Skin of body (tissue), 2 donors: Measurements from ENCODE around the gene TYW1B. TPM values are rescaled to one million over a fixed set of nuclear protein-coding genes. Genes with fewer than 3 reads are reported as not detected.
"Not testable (repeated sequence)": the region's sequence is repeated elsewhere in the genome, so short reads cannot be mapped to it uniquely, and the experiment has no call there.

Experiments
- DNase-seq: peaks from one replicate; lab custom pipeline; 2025; lab: John Stamatoyannopoulos, UW
- total RNA-seq: library from RNA; depleted of rRNA; stranded (reverse); fragments of >200 nt; gene quantifications from one replicate; pipeline ENCODE4 v1.2.3, GENCODE V29; 2014

TYW1B gene
- total RNA-seq, 1 donor from 2014 or later: 4.5 TPM

GRCh38 chr7:72816370-72817157 lies 11.4 kb downstream of the TYW1B start:
- not testable (repeated sequence) for DNase-seq

GRCh38 chr7:72810437-72810836 lies 17.6 kb downstream of the TYW1B start:
- DNase-seq: not testable (repeated sequence)

- not testable (repeated sequence) for DNase-seq
These were observed 19.5 kb downstream of the TYW1B start for GRCh38 chr7:72808511-72808910.

- DNase-seq: not testable (repeated sequence)
These were observed 21.1 kb downstream of the TYW1B start for GRCh38 chr7:72806851-72807250.

GRCh38 chr7:72805526-72806494 lies 22.2 kb downstream of the TYW1B start:
- no peak for DNase-seq

GRCh38 chr7:72803778-72804177 lies 24.2 kb downstream of the TYW1B start:
- not testable (repeated sequence) for DNase-seq

GRCh38 chr7:72801564-72801963 lies 26.4 kb downstream of the TYW1B start:
- not testable (repeated sequence) for DNase-seq

GRCh38 chr7:72795401-72795800 lies 32.6 kb downstream of the TYW1B start:
- DNase-seq: not testable (repeated sequence)

- no peak for DNase-seq
These were observed 34.2 kb downstream of the TYW1B start for GRCh38 chr7:72793791-72794190.

- DNase-seq: not testable (repeated sequence)
These were observed 37.3 kb downstream of the TYW1B start for GRCh38 chr7:72790698-72791060.

- not testable (repeated sequence) for DNase-seq
These were observed 37.8 kb downstream of the TYW1B start for GRCh38 chr7:72790048-72790697.

GRCh38 chr7:72785166-72785955 lies 42.6 kb downstream of the TYW1B start:
- DNase-seq: no peak

GRCh38 chr7:72783601-72784370 lies 44.2 kb downstream of the TYW1B start:
- peak; percentile 30 for DNase-seq

- no peak for DNase-seq
These were observed 46.4 kb downstream of the TYW1B start for GRCh38 chr7:72781631-72782030.

GRCh38 chr7:72781161-72781560 lies 46.8 kb downstream of the TYW1B start:
- DNase-seq: no peak

- not testable (repeated sequence) for DNase-seq
These were observed 47.6 kb downstream of the TYW1B start for GRCh38 chr7:72780289-72780894.

- not testable (repeated sequence) for DNase-seq
These were observed 50.8 kb downstream of the TYW1B start for GRCh38 chr7:72777167-72777566.

- not testable (repeated sequence) for DNase-seq
These were observed 55.4 kb downstream of the TYW1B start for GRCh38 chr7:72772627-72773026.

GRCh38 chr7:72766994-72767393 lies 61.0 kb downstream of the TYW1B start:
- DNase-seq: not testable (repeated sequence)

- no peak for DNase-seq
These were observed 67.4 kb downstream of the TYW1B start for GRCh38 chr7:72760602-72761001.
